ENCODE data around the gene LENG1.

GRCh38 chr19:54109651-54110050, 49.9 kb downstream of the LENG1 start:
- TF ChIP-seq CTCF (IDR thresholded peaks at IDR 0.05; ENCODE audit: insufficient read depth, low read length, poor library complexity, severe bottlenecking) (no peak), EZH2phosphoT487 (conservative IDR thresholded peaks at IDR 0.05; ENCODE audit: low read length) (no peak)
